ENCODE data around the gene PYM1.

DNA sequence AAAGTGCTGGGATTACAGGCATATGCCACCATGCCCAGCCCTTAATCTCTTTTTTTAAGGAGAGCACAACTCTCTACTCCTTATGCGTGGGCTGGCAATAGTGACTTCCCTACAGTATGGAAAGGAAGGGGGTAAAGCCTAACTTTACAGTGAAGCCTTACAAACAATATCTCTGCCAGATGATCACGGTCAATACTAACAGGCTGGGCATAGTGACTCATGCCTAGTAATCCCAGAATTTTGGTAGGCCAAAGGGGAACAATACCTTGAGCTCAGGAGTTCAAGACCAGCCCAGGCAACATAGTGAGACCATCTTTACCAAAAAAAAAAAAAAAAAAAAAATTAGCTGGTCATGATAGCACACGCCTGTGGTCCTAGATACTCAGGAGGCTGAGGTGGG, 5.6 kb downstream of the PYM1 start:
- TF ChIP-seq ZNF384 (IDR thresholded peaks at IDR 0.05) (no peak), FOXM1 (IDR thresholded peaks at IDR 0.05; ENCODE audit: borderline replicate concordance) (no peak), BHLHE40 (IDR thresholded peaks at IDR 0.05; ENCODE audit: borderline replicate concordance) (no peak), L3MBTL2 (conservative IDR thresholded peaks at IDR 0.05) (no peak), FOXK2 (IDR thresholded peaks at IDR 0.05) (no peak), SUZ12 (IDR thresholded peaks at IDR 0.05) (no peak), TARDBP (IDR thresholded peaks at IDR 0.05) (no peak), SP1 (IDR thresholded peaks at IDR 0.05) (no peak), FOXA1 (IDR thresholded peaks at IDR 0.05) (no peak), NFRKB (IDR thresholded peaks at IDR 0.05) (no peak), ARNT (IDR thresholded peaks at IDR 0.05) (no peak), LEF1 (IDR thresholded peaks at IDR 0.05; ENCODE audit: borderline replicate concordance) (no peak)
- TF ChIP-seq, protein P1, sequence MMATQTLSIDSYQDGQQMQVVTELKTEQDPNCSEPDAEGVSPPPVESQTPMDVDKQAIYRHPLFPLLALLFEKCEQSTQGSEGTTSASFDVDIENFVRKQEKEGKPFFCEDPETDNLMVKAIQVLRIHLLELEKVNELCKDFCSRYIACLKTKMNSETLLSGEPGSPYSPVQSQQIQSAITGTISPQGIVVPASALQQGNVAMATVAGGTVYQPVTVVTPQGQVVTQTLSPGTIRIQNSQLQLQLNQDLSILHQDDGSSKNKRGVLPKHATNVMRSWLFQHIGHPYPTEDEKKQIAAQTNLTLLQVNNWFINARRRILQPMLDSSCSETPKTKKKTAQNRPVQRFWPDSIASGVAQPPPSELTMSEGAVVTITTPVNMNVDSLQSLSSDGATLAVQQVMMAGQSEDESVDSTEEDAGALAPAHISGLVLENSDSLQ (IDR thresholded peaks at IDR 0.05): no peak

Measured in HEK293T (cell line).